SU-DHL-6 (cell line): ENCODE measurements around the gene PDZRN3.

Experiments used
- H2AFZ ChIP-seq: fragments of 200-600 bp; sonication (generic); 2 replicates; pipeline ENCODE4 v1.6.1; 2014; ENCODE audit warnings: low read depth, mild to moderate bottlenecking, moderate library complexity, mixed read lengths, antibody characterized with exemption, low read length; ENCODE audit not compliant: severe bottlenecking
- H3F3A ChIP-seq: fragments of 200-600 bp; shearing (Covaris generic); 2 replicates; pipeline ENCODE4 v1.6.0; 2016; ENCODE audit warnings: antibody characterized with exemption, mild to moderate bottlenecking; ENCODE audit not compliant: insufficient read depth
- H3K27ac ChIP-seq: fragments of 200-600 bp; sonication (generic); 2 replicates; pipeline ENCODE4 v1.5.1; 2016; ENCODE audit warnings: low read depth, mild to moderate bottlenecking, low read length, moderate library complexity, mixed read lengths
- H3K27me3 ChIP-seq: fragments of 200-600 bp; sonication (generic), shearing (Covaris generic); 2 replicates; pipeline ENCODE4 v1.6.0; 2014; ENCODE audit warnings: mild to moderate bottlenecking, low read length
- H3K36me3 ChIP-seq: fragments of 200-600 bp; sonication (generic); 2 replicates; pipeline ENCODE4 v1.6.1; 2014; ENCODE audit warnings: mild to moderate bottlenecking, low read length, mixed read lengths
- H3K4me2 ChIP-seq: fragments of 300-600, 200-600 bp; shearing (Covaris generic), sonication (generic); 2 replicates; pipeline ENCODE4 v1.6.0; 2014; ENCODE audit warnings: low read length, low read depth, mild to moderate bottlenecking; ENCODE audit not compliant: poor library complexity, severe bottlenecking
- H3K4me3 ChIP-seq: fragments of 200-600 bp; sonication (generic); 2 replicates; pipeline ENCODE4 v1.5.1; 2014; ENCODE audit warnings: antibody characterized with exemption, low read length, mild to moderate bottlenecking, mixed read lengths; ENCODE audit not compliant: insufficient read depth, poor library complexity, severe bottlenecking
- H3K79me2 ChIP-seq: fragments of 200-600 bp; sonication (generic); 2 replicates; pipeline ENCODE4 v1.6.1; 2014; ENCODE audit warnings: mild to moderate bottlenecking, low read length, moderate library complexity; ENCODE audit not compliant: insufficient read depth
- H3K9ac ChIP-seq: fragments of 200-600 bp; sonication (generic); 2 replicates; pipeline ENCODE4 v1.7.0; 2014; ENCODE audit warnings: mild to moderate bottlenecking, low read length
- H3K9me2 ChIP-seq: fragments of 200-600 bp; sonication (generic); replicated peaks from 2 replicates; pipeline ENCODE4 v1.6.1; 2014; ENCODE audit warnings: low read length; ENCODE audit not compliant: insufficient read depth
- H3K9me3 ChIP-seq: fragments of 200-600 bp; sonication (generic); 2 replicates; pipeline ENCODE4 v1.6.1; 2014; ENCODE audit warnings: low read length, mixed read lengths; ENCODE audit not compliant: insufficient read depth
- H4K20me1 ChIP-seq: fragments of 200-600 bp; sonication (generic); 2 replicates; pipeline ENCODE4 v1.6.1; 2014; ENCODE audit warnings: low read depth, mild to moderate bottlenecking, antibody characterized with exemption, low read length, moderate library complexity, mixed read lengths
- CTCF ChIP-seq: fragments of 200-600 bp; sonication (generic); IDR thresholded peaks from one replicate; pipeline ENCODE4 v1.5.1; 2017; ENCODE audit warnings: antibody characterized with exemption, mild to moderate bottlenecking, low read length, moderate library complexity; ENCODE audit not compliant: insufficient read depth, poor library complexity, severe bottlenecking
- EZH2phosphoT487 ChIP-seq: fragments of 200-600 bp; sonication (generic), shearing (Covaris generic); conservative IDR thresholded peaks from 2 replicates; pipeline ENCODE4 v1.6.1; 2018; ENCODE audit warnings: mild to moderate bottlenecking, antibody characterized with exemption, low read length, moderate library complexity, mixed read lengths

PDZRN3 gene

GRCh38 chr3:73624821-73625665 lies at the start of gene PDZRN3:
Gene PDZRN3, minus strand, starts transcription at chr3:73624941.
- TF ChIP-seq CTCF, result no peak
- TF ChIP-seq EZH2phosphoT487, result no peak
- H3K36me3 ChIP-seq, result no peaks in the 10 kb centered on the region
- H3F3A ChIP-seq, result no peaks in the 10 kb centered on the region
- H2AFZ ChIP-seq, result no peak within 1 kb of the TSS
- H3K79me2 ChIP-seq, result no peaks in the 10 kb centered on the region
- no peaks in the 10 kb centered on the region for H4K20me1 ChIP-seq
- no peaks in the 10 kb centered on the region for H3K9me2 ChIP-seq
- no peak within 1 kb of the TSS for H3K9ac ChIP-seq
- H3K9me3 ChIP-seq, result no peaks in the 10 kb centered on the region
- no peak within 1 kb of the TSS for H3K4me3 ChIP-seq
- no peak within 1 kb of the TSS for H3K4me2 ChIP-seq
- no peak within 1 kb of the TSS for H3K27ac ChIP-seq
- no peaks in the 10 kb centered on the region for H3K27me3 ChIP-seq

DNA sequence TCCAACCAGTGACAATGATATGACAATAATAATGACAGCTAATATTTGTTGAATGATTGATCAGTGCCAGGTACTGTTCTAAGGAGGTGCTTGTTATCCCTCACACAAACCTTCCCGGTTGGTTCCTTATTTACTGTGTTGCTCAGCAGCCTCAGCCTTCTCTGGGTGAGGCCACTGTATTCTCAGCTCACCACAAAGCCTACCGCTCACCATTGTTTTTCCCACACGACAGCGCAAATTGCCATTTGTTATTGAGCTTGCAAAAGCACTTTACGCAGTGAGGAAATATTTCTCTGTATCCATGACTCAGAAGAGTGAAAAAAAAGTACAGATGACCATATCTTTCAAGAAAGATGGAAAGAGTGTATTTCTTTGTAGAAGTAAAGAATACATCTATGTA lies 49.5 kb upstream of the PDZRN3 start:
- Histone ChIP-seq H3K9me3 (no peaks in the 10 kb centered on the region), H2AFZ (no peak overlapping the region), H3K4me2 (no peak overlapping the region), H3K27ac (no peak overlapping the region), H3K9ac (no peak overlapping the region), H3K27me3 (no peaks in the 10 kb centered on the region), H4K20me1 (no peaks in the 10 kb centered on the region), H3K36me3 (no peaks in the 10 kb centered on the region), H3K79me2 (no peaks in the 10 kb centered on the region), H3K9me2 (no peaks in the 10 kb centered on the region), H3F3A (no peaks in the 10 kb centered on the region), H3K4me3 (no peak overlapping the region)
- TF ChIP-seq EZH2phosphoT487, result no peak
- TF ChIP-seq CTCF, result no peak

DNA sequence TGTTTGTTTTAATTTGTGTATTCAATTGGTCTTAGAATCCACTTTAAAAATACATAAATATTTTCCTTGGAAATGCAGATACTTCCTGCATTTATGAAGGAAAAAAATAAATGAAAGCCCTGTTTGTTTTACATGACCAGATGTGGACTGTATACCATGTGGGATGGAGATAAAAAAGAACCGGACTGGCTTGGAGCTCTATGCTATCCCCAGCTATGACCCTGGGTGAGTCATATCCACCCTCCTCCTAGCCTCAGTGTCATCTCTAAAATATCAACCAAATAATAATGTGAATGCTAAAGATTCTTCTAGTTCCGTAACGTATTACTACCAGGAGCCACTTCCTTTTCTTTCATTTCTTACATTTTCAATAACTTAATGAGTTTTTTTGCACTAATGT lies 44.5 kb upstream of the PDZRN3 start:
- H3K4me3 ChIP-seq, result no peak overlapping the region
- no peaks in the 10 kb centered on the region for H4K20me1 ChIP-seq
- no peak overlapping the region for H2AFZ ChIP-seq
- no peaks in the 10 kb centered on the region for H3K79me2 ChIP-seq
- H3F3A ChIP-seq, result no peaks in the 10 kb centered on the region
- no peaks in the 10 kb centered on the region for H3K9me2 ChIP-seq
- no peak overlapping the region for H3K27ac ChIP-seq
- H3K9me3 ChIP-seq, result no peaks in the 10 kb centered on the region
- no peaks in the 10 kb centered on the region for H3K36me3 ChIP-seq
- no peak overlapping the region for H3K9ac ChIP-seq
- no peak for TF ChIP-seq CTCF
- TF ChIP-seq EZH2phosphoT487, result no peak
- no peaks in the 10 kb centered on the region for H3K27me3 ChIP-seq
- H3K4me2 ChIP-seq, result no peak overlapping the region
